GM12878 (cell line): Measurements from ENCODE around the gene BAHD1. TPM values are rescaled to one million over a fixed set of nuclear protein-coding genes. Genes with fewer than 3 reads are reported as not detected.

Source experiments
- ATAC-seq: fragments of 200-7000 bp; cut with Tn5 transposase; 3 replicates; pipeline ENCODE4 v1.9.1; 2020; ENCODE audit warnings: mild to moderate bottlenecking, moderate library complexity
- BruUV-seq: library from RNA; stranded (reverse); fragments of 400-500 nt; replicated peaks from 2 replicates; lab custom pipeline; 2021; lab: Mats Ljungman, UMichigan
- CTCF ChIA-PET: fragments of 300-600 bp; sonication (Branson Sonifier 250); formaldehyde crosslinking; extraction: SDS; loops from one replicate; lab custom pipeline; 2021; ENCODE audit warnings: inconsistent platforms; lab: Yijun Ruan, JAX
- POLR2A ChIA-PET: fragments of 350-600 bp; formaldehyde crosslinking; extraction: SDS; loops from one replicate; lab custom pipeline; 2021; ENCODE audit warnings: inconsistent platforms; lab: Charles Lee
- RAD21 ChIA-PET: fragments of 300-600 bp; sonication (Branson Sonifier 250); formaldehyde crosslinking; loops from one replicate; lab custom pipeline; 2023; ENCODE audit warnings: antibody characterized with exemption; ENCODE audit not compliant: unreplicated experiment; lab: Charles Lee
- SMC1A ChIA-PET: fragments of 300-600 bp; sonication (Branson Sonifier 250); formaldehyde crosslinking; loops from one replicate; lab custom pipeline; 2023; ENCODE audit not compliant: unreplicated experiment, uncharacterized antibody; lab: Charles Lee
- DNase-seq: peaks from one replicate; pipeline ENCODE4 v3.0.0-alpha.2; 2011; ENCODE audit warnings: low read depth, low spot score
- FAIRE-seq: peaks from 3 replicates; lab custom pipeline; 2011; peaks lifted over from hg19 to GRCh38; lab: Jason Lieb, UNC
- H2AFZ ChIP-seq: 2 replicates; pipeline ENCODE4 v1.6.0; 2011; ENCODE audit warnings: low read depth, low read length, control low read depth; ENCODE audit not compliant: control insufficient read depth
- H3K27ac ChIP-seq: 2 replicates; pipeline ENCODE4 v1.5.1; 2011; ENCODE audit warnings: control low read depth; ENCODE audit not compliant: control insufficient read depth, insufficient read depth
- H3K27me3 ChIP-seq, 2 experiments: replicated peaks in 1 of 2; 2 replicates each; pipeline versions ENCODE4 v1.6.0 to v1.6.1; 2011; ENCODE audit warnings: low read length in 1 of 2; ENCODE audit not compliant: control insufficient read depth in 2 of 2, insufficient read depth in 2 of 2
- H3K36me3 ChIP-seq, 2 experiments: 2 replicates each; pipeline ENCODE4 v1.5.1; 2011; ENCODE audit warnings: low read length in 1 of 2; ENCODE audit not compliant: control insufficient read depth in 2 of 2, insufficient read depth in 2 of 2
- H3K4me1 ChIP-seq: 2 replicates; pipeline ENCODE4 v1.6.1; 2011; ENCODE audit warnings: mild to moderate bottlenecking, low read length, moderate library complexity, mixed read lengths; ENCODE audit not compliant: control insufficient read depth, insufficient read depth
- H3K4me2 ChIP-seq: 2 replicates; pipeline ENCODE4 v1.6.0; 2011; ENCODE audit warnings: control low read depth; ENCODE audit not compliant: control insufficient read depth, insufficient read depth
- H3K4me3 ChIP-seq: fragments of 200-600 bp; sonication (generic); 2 replicates; pipeline ENCODE4 v1.5.1; 2016
- H3K79me2 ChIP-seq: 2 replicates; pipeline ENCODE4 v1.6.0; 2011; ENCODE audit warnings: low read length; ENCODE audit not compliant: control insufficient read depth, insufficient read depth
- H3K9ac ChIP-seq: 2 replicates; pipeline ENCODE4 v1.8.0; 2011; ENCODE audit warnings: low read length, control low read depth, mixed read lengths; ENCODE audit not compliant: control insufficient read depth, insufficient read depth
- H3K9me3 ChIP-seq: replicated peaks from 3 replicates; pipeline ENCODE4 v1.5.1; 2011; ENCODE audit warnings: mild to moderate bottlenecking, low read length; ENCODE audit not compliant: control insufficient read depth, insufficient read depth
- H4K20me1 ChIP-seq: 2 replicates; pipeline ENCODE4 v1.6.0; 2011; ENCODE audit not compliant: control insufficient read depth, insufficient read depth
- CEBPB ChIP-seq, 2 experiments: fragments of 150-350 bp in 1 of 2; IDR thresholded peaks; 2 replicates each; pipeline ENCODE4 v1.6.1; 2012 to 2014; ENCODE audit warnings: low read depth in 2 of 2, low read length in 2 of 2, borderline replicate concordance in 1 of 2, inconsistent platforms in 1 of 2
- IRF3 ChIP-seq: fragments of 450-650 bp; IDR thresholded peaks from 2 replicates; pipeline ENCODE4 v1.6.1; 2014; ENCODE audit warnings: mild to moderate bottlenecking
- KAT2A ChIP-seq: conservative IDR thresholded peaks from 2 replicates; pipeline ENCODE4 v1.6.1; 2011; ENCODE audit warnings: low read depth, low read length; ENCODE audit not compliant: control insufficient read depth
- NR2C2 ChIP-seq: IDR thresholded peaks from 2 replicates; pipeline ENCODE4 v1.6.1; 2011; ENCODE audit warnings: borderline replicate concordance, low read depth; ENCODE audit not compliant: control insufficient read depth, insufficient read length
- PAX8 ChIP-seq: fragments of 450-650 bp; IDR thresholded peaks from 2 replicates; pipeline ENCODE4 v1.6.1; 2017; ENCODE audit warnings: mild to moderate bottlenecking, moderate library complexity
- POLR2A ChIP-seq: IDR thresholded peaks from 2 replicates; pipeline ENCODE4 v1.6.1; 2011; ENCODE audit warnings: low read depth, mild to moderate bottlenecking, low read length
- WGBS: methylation state at CpG from one replicate; pipeline ENCODE4 v1.1.6; 2016; ENCODE audit warnings: low lambda C conversion rate; ENCODE audit not compliant: insufficient replicate concordance, insufficient coverage; ENCODE audit errors: missing lambda C conversion rate; 5-methylcytosine and 5-hydroxymethylcytosine counted together
- in situ Hi-C: fragments of 300-500 bp; cut with MboI; formaldehyde crosslinking; loops from 9 replicates; pipeline ENCODE4 v1.14.3; 2018; ENCODE audit warnings: mixed read lengths
- intact Hi-C: fragments of 100-400 bp; cut with micrococcal nuclease; formaldehyde crosslinking; loops from one replicate; pipeline ENCODE4 v1.14.2; 2022; ENCODE audit not compliant: unreplicated experiment
- polyA plus RNA-seq, 11 experiments: library from polyadenylated mRNA; depleted of rRNA in 4 of 11; unstranded in 6 of 11; stranded (reverse) in 5 of 11; fragments of >200 nt; fragmentation: Nextera tagmentation in 4 of 11; fragmentation: Illumina TruSeq in 1 of 11; extraction: Ambion mirVana in 4 of 11; extraction: Trizol in 1 of 11; gene quantifications; 1 replicate in 1 of 11; 2 replicates in 10 of 11; pipeline versions ENCODE4 v1.2.1 to v1.2.3, GENCODE V29; 2011 to 2016; ENCODE audit warnings: inconsistent platforms in 2 of 11, missing spikeins in 2 of 11, low read depth in 1 of 11
- total RNA-seq, 4 experiments: library from RNA; depleted of rRNA in 3 of 4; stranded (reverse); fragments of >200 nt in 3 of 4; fragmentation: Illumina TruSeq in 1 of 4; extraction: Trizol in 1 of 4; gene quantifications; 2 replicates each; pipeline versions ENCODE4 v1.2.1 to v1.2.3, GENCODE V29; 2013 to 2021

Gene BAHD1
- total and polyA plus RNA-seq, 10 of the 15 experiments (the other 5 are each of a cell fraction or from before 2014, with no cell fraction given): 0.21 to 21.8 (median 5.8) TPM

- Histone ChIP-seq H2AFZ (no peak overlapping the region), H3K27me3 (0 out of 4 replicates have a peak, but pooled peaks cover 0 to 1% of the 10 kb centered on the region in 2 experiments), H3K79me2 (peaks cover 33% of the 10 kb centered on the region), H3K4me1 (peaks cover 9% of the 10 kb centered on the region), H3K4me3 (no peak overlapping the region), H3K36me3 (peaks cover 0 to 4% of the 10 kb centered on the region in 2 experiments; a peak in 1 of 4 replicates), H3K27ac (no peak overlapping the region), H3K9me3 (no peaks in the 10 kb centered on the region), H4K20me1 (peaks cover 23% of the 10 kb centered on the region), H3K4me2 (peak overlapping the region; percentile 42; the same call in 1 of the 2 replicates), H3K9ac (no peak overlapping the region)
- FAIRE-seq (no peak), ATAC-seq (no peak), DNase-seq (no peak)
- in situ Hi-C loops (no loop called here), intact Hi-C loops (loop anchor here (10.0 kb wide), 1 partner anchor 150 kb away; the partner anchor contains the start of gene KNL1)
- ChIA-PET POLR2A (interaction anchor here (0.6 kb wide), 2 partner anchors 57 to 352 kb away, joined by 4 to 6 read pairs; no protein-coding TSS in a partner anchor), SMC1A (interaction anchor here (0.5 to 0.9 kb wide), 2 partner anchors 19 to 24 kb away, joined by 3 to 4 read pairs; no protein-coding TSS in a partner anchor), CTCF (interaction anchor here (1.4 kb wide), 1 partner anchor 64 kb away, joined by 7 read pairs; no protein-coding TSS in a partner anchor), RAD21 (interaction anchor here (0.6 to 1.0 kb wide), 3 partner anchors 10 to 20 kb away, joined by 3 to 4 read pairs (median 4); no protein-coding TSS in a partner anchor)
- WGBS: 97% methylated on average over 5 of the region's 5 CpGs
- TF ChIP-seq CEBPB (IDR thresholded peaks at IDR 0.05; ENCODE audit: borderline replicate concordance in 1 of 2, low read depth in 2 of 2, low read length in 2 of 2): no peak
- no TSS peak for BruUV-seq
These were observed 4.0 kb downstream of the BAHD1 start for GRCh38 chr15:40444736-40445135.

GRCh38 chr15:40445421-40445922 is 4.7 kb downstream of the BAHD1 start:
- no peak for ATAC-seq
- no peak for TF ChIP-seq IRF3
- no peak for TF ChIP-seq NR2C2
- no peak for TF ChIP-seq PAX8
- no peak for TF ChIP-seq KAT2A
- TF ChIP-seq POLR2A: no peak
- TF ChIP-seq, all 136 proteins: peak for 0
- peaks cover 38% of the 10 kb centered on the region for H3K79me2 ChIP-seq
- ChIA-PET RAD21 (no interaction called here), SMC1A (interaction anchor here (0.5 to 0.9 kb wide), 2 partner anchors 18 to 24 kb away, joined by 3 to 4 read pairs; no protein-coding TSS in a partner anchor), CTCF (interaction anchor here (1.4 kb wide), 1 partner anchor 63 kb away, joined by 7 read pairs; no protein-coding TSS in a partner anchor), POLR2A (no interaction called here)
- DNase-seq (no peak), FAIRE-seq (no peak)
- peaks cover 5% of the 10 kb centered on the region; the same call in 1 of the 2 replicates for H3K4me1 ChIP-seq
- 88% methylated on average over 9 of the region's 9 CpGs for WGBS
- intact Hi-C loops (loop anchor here (10.0 kb wide), 1 partner anchor 149 kb away; the partner anchor contains the start of gene KNL1), in situ Hi-C loops (no loop called here)
- H3K9ac ChIP-seq: no peak overlapping the region
- peaks cover 0 to 4% of the 10 kb centered on the region in 2 experiments; a peak in 1 of 4 replicates for H3K36me3 ChIP-seq
- H3K4me3 ChIP-seq: no peak overlapping the region
- no TSS peak for BruUV-seq
- H2AFZ ChIP-seq: no peak overlapping the region
- H3K27me3 ChIP-seq: no peaks in the 10 kb centered on the region
- no peaks in the 10 kb centered on the region for H3K9me3 ChIP-seq
- peaks cover 23% of the 10 kb centered on the region for H4K20me1 ChIP-seq
- H3K27ac ChIP-seq: no peak overlapping the region
- no peak overlapping the region for H3K4me2 ChIP-seq
